Testis (tissue), 2 donors: Measurements from ENCODE around the gene GABRB1.

Source experiments
- CTCF ChIP-seq, 3 experiments: fragments of 450-650 bp in 2 of 3; fragments of 200-600 bp in 1 of 3; sonication (generic) in 1 of 3; IDR thresholded peaks; one replicate each; pipeline ENCODE4 v1.5.1; 2016 to 2019; ENCODE audit warnings: antibody characterized with exemption in 3 of 3, mild to moderate bottlenecking in 2 of 3, moderate library complexity in 1 of 3
- POLR2A ChIP-seq: fragments of 450-650 bp; IDR thresholded peaks from one replicate; pipeline ENCODE4 v1.6.1; 2017; ENCODE audit warnings: antibody characterized with exemption, mild to moderate bottlenecking, moderate library complexity

GRCh38 chr4:47010347-47010911 lies 20.9 kb upstream of the GABRB1 start:
- TF ChIP-seq POLR2A = no peak
- TF ChIP-seq CTCF (IDR thresholded peaks at IDR 0.05) = no peak
